T-helper 9 cell (primary cell): ENCODE results near the gene SLC39A13.

Experiments
- DNase-seq: peaks from one replicate; pipeline ENCODE4 v3.0.0-alpha.2; 2020

Gene SLC39A13

DNA sequence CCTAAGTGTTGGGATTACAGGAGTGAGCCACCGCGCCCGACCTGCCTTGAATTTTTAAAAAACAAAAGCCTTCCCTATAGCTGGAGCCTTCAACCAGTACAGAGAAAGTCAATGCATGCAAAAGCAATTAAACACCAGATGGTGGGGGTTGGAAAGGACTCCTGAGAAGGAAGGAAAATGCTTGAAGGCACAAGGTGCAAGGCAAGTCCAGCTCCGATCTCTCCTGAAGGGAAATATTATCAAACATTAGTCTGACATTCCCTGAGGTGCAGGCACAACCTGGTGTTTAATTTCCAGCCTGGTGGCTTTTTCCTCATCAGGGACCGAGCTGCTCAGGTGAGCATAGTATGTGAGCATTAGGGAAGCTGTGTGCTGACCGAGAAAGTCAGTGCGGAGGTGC lies 53.5 kb downstream of the SLC39A13 start:
- no peak for DNase-seq

DNA sequence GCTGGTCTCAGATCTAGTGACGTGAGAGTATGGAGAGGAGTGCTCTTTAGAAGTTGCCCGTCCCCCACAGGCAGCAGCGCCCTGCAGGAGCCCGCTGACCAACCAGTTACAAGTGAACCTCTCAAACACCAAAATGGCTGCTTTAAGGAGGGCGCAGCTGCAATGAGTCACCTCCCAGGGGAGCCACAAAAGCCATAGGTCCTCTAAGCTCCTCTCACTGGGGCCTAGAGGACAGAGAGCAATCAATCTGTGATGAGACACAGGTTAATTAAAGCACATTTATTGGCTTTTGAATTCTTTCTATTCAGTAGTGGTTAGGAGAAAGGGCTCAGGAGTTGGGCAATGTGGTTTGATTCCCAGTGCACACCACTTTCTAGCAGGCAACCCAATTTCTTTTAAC lies 56.1 kb downstream of the SLC39A13 start:
- no peak for DNase-seq
